ENCODE results near the gene LMAN1.

DNA sequence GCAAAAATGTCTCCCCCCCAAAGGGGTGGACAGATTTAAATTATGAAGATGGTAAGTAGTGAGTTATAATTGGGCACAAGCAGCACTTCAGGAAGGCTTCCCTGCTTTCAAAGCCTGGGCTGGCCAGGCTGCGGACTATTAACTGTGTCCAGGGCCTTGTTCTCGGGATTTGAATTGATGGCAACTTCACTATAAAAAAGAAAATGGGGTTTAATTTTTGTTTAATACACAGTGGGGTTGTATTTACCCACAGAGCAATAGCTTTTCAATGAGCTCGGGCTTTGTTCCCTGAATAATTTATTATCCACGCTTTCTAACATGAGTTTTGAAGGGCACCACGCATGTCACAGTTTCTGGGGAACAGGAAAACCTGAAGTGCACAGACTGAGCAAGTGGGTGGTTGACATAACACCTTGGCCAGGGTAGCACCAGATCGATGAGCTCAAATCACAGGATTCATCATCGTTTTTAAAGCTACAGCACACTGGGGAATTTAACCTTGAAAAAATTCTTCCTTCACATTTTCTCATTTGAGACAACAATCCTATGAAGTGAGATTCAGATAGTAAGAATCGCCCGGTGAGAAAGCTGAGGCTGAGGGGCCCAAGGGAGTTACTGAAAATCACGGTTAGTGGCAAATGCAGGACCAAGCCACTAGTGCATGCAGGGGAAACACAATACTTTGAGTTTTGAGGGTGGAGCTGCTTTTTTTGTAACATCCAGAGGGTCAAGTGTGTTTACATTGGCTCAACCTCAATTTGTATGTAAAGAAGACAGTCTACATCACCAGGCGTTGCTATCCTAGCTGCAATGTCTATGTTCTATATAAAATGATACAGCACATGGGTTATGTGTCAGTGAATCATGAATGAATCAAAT is 28.9 kb upstream of the LMAN1 start:
- TF ChIP-seq, protein P1, sequence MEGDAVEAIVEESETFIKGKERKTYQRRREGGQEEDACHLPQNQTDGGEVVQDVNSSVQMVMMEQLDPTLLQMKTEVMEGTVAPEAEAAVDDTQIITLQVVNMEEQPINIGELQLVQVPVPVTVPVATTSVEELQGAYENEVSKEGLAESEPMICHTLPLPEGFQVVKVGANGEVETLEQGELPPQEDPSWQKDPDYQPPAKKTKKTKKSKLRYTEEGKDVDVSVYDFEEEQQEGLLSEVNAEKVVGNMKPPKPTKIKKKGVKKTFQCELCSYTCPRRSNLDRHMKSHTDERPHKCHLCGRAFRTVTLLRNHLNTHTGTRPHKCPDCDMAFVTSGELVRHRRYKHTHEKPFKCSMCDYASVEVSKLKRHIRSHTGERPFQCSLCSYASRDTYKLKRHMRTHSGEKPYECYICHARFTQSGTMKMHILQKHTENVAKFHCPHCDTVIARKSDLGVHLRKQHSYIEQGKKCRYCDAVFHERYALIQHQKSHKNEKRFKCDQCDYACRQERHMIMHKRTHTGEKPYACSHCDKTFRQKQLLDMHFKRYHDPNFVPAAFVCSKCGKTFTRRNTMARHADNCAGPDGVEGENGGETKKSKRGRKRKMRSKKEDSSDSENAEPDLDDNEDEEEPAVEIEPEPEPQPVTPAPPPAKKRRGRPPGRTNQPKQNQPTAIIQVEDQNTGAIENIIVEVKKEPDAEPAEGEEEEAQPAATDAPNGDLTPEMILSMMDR (IDR thresholded peaks at IDR 0.05) = no peak
- TF ChIP-seq POLR2AphosphoS5 (IDR thresholded peaks at IDR 0.05) = no peak
